ENCODE measurements around the gene ZNF417. TPM values are rescaled to one million over a fixed set of nuclear protein-coding genes. Genes with fewer than 3 reads are reported as not detected.
A peak's percentile ranks its signal among the peaks of the same experiment; 100 is the strongest.
"Not testable (repeated sequence)": the region's sequence is repeated elsewhere in the genome, so short reads cannot be mapped to it uniquely, and the experiment has no call there.

Gene ZNF417
- polyA plus RNA-seq, 6 donors from 2014 or later = 0.80 to 6.4 (median 2.1) TPM

- H3K27me3 Mint-ChIP-seq = no peaks in the 10 kb centered on the region
- DNase-seq (no peak), ATAC-seq (ENCODE audit: low read depth in 2 of 2) (no peak)
- no peak overlapping the region for H3K27ac Mint-ChIP-seq
- peaks cover 5 to 8% (median 7%) of the 10 kb centered on the region in 3 donors for H3K4me1 Mint-ChIP-seq
- H3K4me3 Mint-ChIP-seq = no peak overlapping the region
- H3K9me3 Mint-ChIP-seq = peaks cover 5 to 68% (median 46%) of the 10 kb centered on the region in 7 donors
- H3K36me3 Mint-ChIP-seq = peaks cover 42 to 47% of the 10 kb centered on the region in 2 donors
Measured at GRCh38 chr19:57872450-57872849, 43.9 kb downstream of the ZNF417 start.

- Mint-ChIP-seq H3K36me3 (peaks cover 27 to 34% of the 10 kb centered on the region in 2 donors), H3K4me1 (peaks cover 0 to 3% (median under 1%) of the 10 kb centered on the region in 3 donors), H3K4me3 (no peak overlapping the region), H3K9me3 (peaks cover under 1 to 53% (median 32%) of the 10 kb centered on the region in 7 donors), H3K27me3 (no peaks in the 10 kb centered on the region), H3K27ac (no peak overlapping the region)
- ATAC-seq (ENCODE audit: low read depth in 2 of 2) (no peak), DNase-seq (no peak)
Measured at GRCh38 chr19:57870225-57870624, 46.2 kb downstream of the ZNF417 start.

GRCh38 chr19:57869655-57870054 lies 46.7 kb downstream of the ZNF417 start:
- ATAC-seq (ENCODE audit: low read depth in 2 of 2); H3K4me3 Mint-ChIP-seq; DNase-seq; H3K4me1 Mint-ChIP-seq; H3K27me3 Mint-ChIP-seq: not testable (repeated sequence)
- peaks cover 0 to 49% (median 30%) of the 10 kb centered on the region in 7 donors for H3K9me3 Mint-ChIP-seq
- H3K27ac Mint-ChIP-seq = peak overlapping the region in 1 of 6 donors; percentile 79
- H3K36me3 Mint-ChIP-seq = peaks cover 24 to 35% of the 10 kb centered on the region in 2 donors

- DNase-seq (no peak), ATAC-seq (ENCODE audit: low read depth in 2 of 2) (no peak)
- peaks cover 0 to 34% (median 13%) of the 10 kb centered on the region in 7 donors for H3K9me3 Mint-ChIP-seq
- H3K4me3 Mint-ChIP-seq = no peak overlapping the region
- peaks cover 0 to 3% (median 2%) of the 10 kb centered on the region in 3 donors for H3K4me1 Mint-ChIP-seq
- H3K36me3 Mint-ChIP-seq = peaks cover 7 to 30% of the 10 kb centered on the region in 2 donors
- H3K27ac Mint-ChIP-seq = no peak overlapping the region
- H3K27me3 Mint-ChIP-seq = no peaks in the 10 kb centered on the region
Measured at GRCh38 chr19:57867868-57868492, 48.4 kb downstream of the ZNF417 start.

Other genes with a start within 250 kb of the ZNF417 start
- gene ZSCAN4, start 247.7 kb downstream of the ZNF417 start, polyA plus RNA-seq (ENCODE audit: low read depth in 6 of 6) = not detected
- gene ZNF551, start 234.6 kb downstream of the ZNF417 start, polyA plus RNA-seq (ENCODE audit: low read depth in 6 of 6) = 10 to 100 TPM in 3 of 6 donors, 1 to 10 TPM in 2, under 1 TPM in 1; 0.91 to 14.1 (median 9.8) TPM
- gene ZNF154, start 207.4 kb downstream of the ZNF417 start, polyA plus RNA-seq (ENCODE audit: low read depth in 6 of 6) = 10 to 100 TPM in 2 of 6 donors, 1 to 10 TPM in 4; 4.3 to 12.9 (median 6.0) TPM
- 10 to 100 TPM; 25.2 to 41.6 (median 30.4) TPM for gene ZNF671, start 189.0 kb downstream of the ZNF417 start, polyA plus RNA-seq (ENCODE audit: low read depth in 6 of 6)
- 10 to 100 TPM; 11.9 to 18.4 (median 15.1) TPM for gene ZNF776, start 169.8 kb downstream of the ZNF417 start, polyA plus RNA-seq (ENCODE audit: low read depth in 6 of 6)
- gene ZNF586, start 146.9 kb downstream of the ZNF417 start, polyA plus RNA-seq (ENCODE audit: low read depth in 6 of 6) = 10 to 100 TPM; 17.1 to 29.8 (median 24.1) TPM
- 10 to 100 TPM in 2 of 6 donors, 1 to 10 TPM in 4; 4.1 to 15.2 (median 6.3) TPM for gene ZNF552, start 101.7 kb downstream of the ZNF417 start, polyA plus RNA-seq (ENCODE audit: low read depth in 6 of 6)
- gene ZNF587B, start 86.3 kb downstream of the ZNF417 start, polyA plus RNA-seq (ENCODE audit: low read depth in 6 of 6) = 1 to 10 TPM in 5 of 6 donors, not detected in 1; 1.3 to 3.0 (median 1.5) TPM
- 10 to 100 TPM in 1 of 6 donors, 1 to 10 TPM in 5; 4.5 to 11.1 (median 6.8) TPM for gene ZNF587, start 66.7 kb downstream of the ZNF417 start, polyA plus RNA-seq (ENCODE audit: low read depth in 6 of 6)
- gene ZNF814, start 27.6 kb downstream of the ZNF417 start, polyA plus RNA-seq (ENCODE audit: low read depth in 6 of 6) = 10 to 100 TPM; 27.7 to 41.6 (median 34.5) TPM
- 10 to 100 TPM in 4 of 6 donors, 1 to 10 TPM in 2; 7.9 to 23.3 (median 12.2) TPM for gene ZNF418, start 18.8 kb upstream of the ZNF417 start, polyA plus RNA-seq (ENCODE audit: low read depth in 6 of 6)
- gene ZNF256, start 31.1 kb upstream of the ZNF417 start, polyA plus RNA-seq (ENCODE audit: low read depth in 6 of 6) = 10 to 100 TPM in 5 of 6 donors, 1 to 10 TPM in 1; 9.1 to 20.6 (median 13.9) TPM
- gene C19orf18, start 57.9 kb upstream of the ZNF417 start, polyA plus RNA-seq (ENCODE audit: low read depth in 6 of 6) = under 1 TPM in 4 of 6 donors, not detected in 2; 0.41 to 0.89 (median 0.57) TPM
- gene ZNF606, start 86.2 kb upstream of the ZNF417 start, polyA plus RNA-seq (ENCODE audit: low read depth in 6 of 6) = 10 to 100 TPM in 3 of 6 donors, 1 to 10 TPM in 3; 6.1 to 16.0 (median 9.3) TPM
- gene ZSCAN1, start 117.4 kb upstream of the ZNF417 start, polyA plus RNA-seq (ENCODE audit: low read depth in 6 of 6) = not detected
- gene ZNF135, start 142.7 kb upstream of the ZNF417 start, polyA plus RNA-seq (ENCODE audit: low read depth in 6 of 6) = 10 to 100 TPM in 1 of 6 donors, 1 to 10 TPM in 4, not detected in 1; 4.2 to 11.1 (median 5.6) TPM
- 10 to 100 TPM; 22.2 to 39.2 (median 36.7) TPM for gene ZSCAN18, start 181.6 kb upstream of the ZNF417 start, polyA plus RNA-seq (ENCODE audit: low read depth in 6 of 6)
- gene ZNF329, start 234.2 kb upstream of the ZNF417 start, polyA plus RNA-seq (ENCODE audit: low read depth in 6 of 6) = 10 to 100 TPM in 1 of 6 donors, 1 to 10 TPM in 5; 2.5 to 11.2 (median 5.6) TPM